Thyroid gland (tissue), 4 donors: Measurements from ENCODE around the gene ZNF219. TPM values are rescaled to one million over a fixed set of nuclear protein-coding genes. Genes with fewer than 3 reads are reported as not detected.

ENCODE experiments used
- DNase-seq, 2 donors: peaks; one replicate each; pipeline ENCODE4 v3.0.0-alpha.2; 2019
- H3K27ac ChIP-seq, 3 donors: fragments of 200-600 bp; sonication (generic); 1 replicate in 2 of 3; 2 replicates in 1 of 3; pipeline ENCODE4 v1.5.1; 2016 to 2019; ENCODE audit warnings: mild to moderate bottlenecking in 1 of 3, moderate library complexity in 1 of 3
- H3K27me3 ChIP-seq: fragments of 200-600 bp; sonication (generic); one replicate; pipeline ENCODE4 v1.5.1; 2019
- H3K36me3 ChIP-seq, 2 donors: fragments of 200-600 bp; sonication (generic); one replicate each; pipeline ENCODE4 v1.5.1; 2016 to 2019
- H3K4me1 ChIP-seq, 2 donors: fragments of 200-600 bp; sonication (generic); one replicate each; pipeline ENCODE4 v1.5.1; 2017 to 2019
- H3K4me3 ChIP-seq, 3 donors: fragments of 200-600 bp; sonication (generic); replicated peaks in 1 of 3; 1 replicate in 2 of 3; 2 replicates in 1 of 3; pipeline ENCODE4 v1.5.1; 2016; ENCODE audit warnings: mild to moderate bottlenecking in 1 of 3
- H3K9me3 ChIP-seq: fragments of 200-600 bp; sonication (generic); one replicate; pipeline ENCODE4 v1.5.1; 2017
- CTCF ChIP-seq, 6 experiments: fragments of 200-600 bp in 3 of 6; fragments of 450-650 bp in 3 of 6; sonication (generic) in 3 of 6; IDR thresholded peaks; one replicate each; pipeline ENCODE4 v1.5.1; 2016 to 2019; ENCODE audit warnings: antibody characterized with exemption in 6 of 6, mild to moderate bottlenecking in 2 of 6, inconsistent platforms in 1 of 6, moderate library complexity in 1 of 6
- POLR2A ChIP-seq, 2 donors: fragments of 450-650 bp; IDR thresholded peaks; one replicate each; pipeline ENCODE4 v1.6.1; 2017; ENCODE audit warnings: antibody characterized with exemption in 2 of 2, mild to moderate bottlenecking in 2 of 2, moderate library complexity in 1 of 2
- WGBS, 2 donors: methylation state at CpG; one replicate each; pipeline ENCODE4 v1.1.5; 2017; 5-methylcytosine and 5-hydroxymethylcytosine counted together
- intact Hi-C: fragments of 100-400 bp; cut with DNase I; formaldehyde crosslinking; loops from one replicate; pipeline ENCODE4 v1.15.1; 2023
- total RNA-seq, 4 donors: library from RNA; depleted of rRNA; stranded (reverse); fragments of >200 nt; gene quantifications; one replicate each; pipeline ENCODE4 v1.2.3, GENCODE V29; 2016

Gene ZNF219
- total RNA-seq, 4 donors from 2014 or later = 53.6 to 82.7 (median 67.3) TPM

GRCh38 chr14:21106176-21106497, 7.7 kb upstream of the ZNF219 start:
- Histone ChIP-seq H3K4me3 (no peak overlapping the region), H3K9me3 (no peaks in the 10 kb centered on the region), H3K27ac (peak overlapping the region in 2 of 3 donors; percentile 62 to 95), H3K27me3 (no peaks in the 10 kb centered on the region), H3K36me3 (no peaks in the 10 kb centered on the region), H3K4me1 (peaks cover 9 to 37% of the 10 kb centered on the region in 2 donors)
- intact Hi-C loops = no loop called here
- WGBS, 2 donors = 82 to 83% methylated on average over 4 of the region's 4 CpGs
- DNase-seq = no peak
- TF ChIP-seq POLR2A (IDR thresholded peaks at IDR 0.05) = no peak
- no peak for TF ChIP-seq CTCF (IDR thresholded peaks at IDR 0.05)

GRCh38 chr14:21105095-21105494, 6.6 kb upstream of the ZNF219 start:
- TF ChIP-seq POLR2A (IDR thresholded peaks at IDR 0.05) (no peak), CTCF (IDR thresholded peaks at IDR 0.05) (no peak)
- Histone ChIP-seq H3K36me3 (no peaks in the 10 kb centered on the region), H3K4me1 (peaks cover 9 to 37% of the 10 kb centered on the region in 2 donors), H3K4me3 (no peak overlapping the region), H3K27ac (peak overlapping the region in 2 of 3 donors; percentile 95 to 98), H3K27me3 (no peaks in the 10 kb centered on the region), H3K9me3 (no peaks in the 10 kb centered on the region)
- intact Hi-C loops = no loop called here
- no peak for DNase-seq
- 85 to 87% methylated on average over 8 of the region's 8 CpGs for WGBS, 2 donors

GRCh38 chr14:21104448-21105060, 6.1 kb upstream of the ZNF219 start:
- peak overlapping the region; percentile 7 to 61 (median 31) for H3K4me3 ChIP-seq
- TF ChIP-seq POLR2A (IDR thresholded peaks at IDR 0.05) (no peak), CTCF (IDR thresholded peaks at IDR 0.05) (peak; percentile 93 to 99 (median 98))
- H3K27ac ChIP-seq = peak overlapping the region; percentile 89 to 98 (median 95)
- no peaks in the 10 kb centered on the region for H3K27me3 ChIP-seq
- no peaks in the 10 kb centered on the region for H3K9me3 ChIP-seq
- peak; percentile 82 to 86 for DNase-seq
- WGBS, 2 donors = 10 to 11% methylated on average over 8 of the region's 8 CpGs
- peaks cover 11 to 39% of the 10 kb centered on the region in 2 donors for H3K4me1 ChIP-seq
- no peaks in the 10 kb centered on the region for H3K36me3 ChIP-seq
- intact Hi-C loops = no loop called here

- Histone ChIP-seq H3K9me3 (no peaks in the 10 kb centered on the region), H3K4me3 (peak overlapping the region; percentile 7 to 61 (median 31)), H3K4me1 (peaks cover 18 to 46% of the 10 kb centered on the region in 2 donors), H3K27me3 (no peaks in the 10 kb centered on the region), H3K27ac (peak overlapping the region; percentile 89 to 98 (median 95)), H3K36me3 (no peaks in the 10 kb centered on the region)
- intact Hi-C loops = no loop called here
- 0% methylated on average over 12 to 51 of the region's 62 CpGs for WGBS, 2 donors
- TF ChIP-seq POLR2A (IDR thresholded peaks at IDR 0.05) = peak; percentile 56 to 96
- TF ChIP-seq CTCF (IDR thresholded peaks at IDR 0.05) = peak; percentile 36 to 88 (median 82)
- DNase-seq = peak; percentile 97 to 98
These were observed 5.4 kb upstream of the ZNF219 start for GRCh38 chr14:21103710-21104447.

GRCh38 chr14:21103411-21103709, 4.9 kb upstream of the ZNF219 start:
- Histone ChIP-seq H3K27ac (peak overlapping the region; percentile 89 to 98 (median 95)), H3K9me3 (no peaks in the 10 kb centered on the region), H3K4me3 (peak overlapping the region in 1 of 3 donors; percentile 61), H3K4me1 (peaks cover 18 to 46% of the 10 kb centered on the region in 2 donors), H3K36me3 (no peaks in the 10 kb centered on the region), H3K27me3 (no peaks in the 10 kb centered on the region)
- intact Hi-C loops = no loop called here
- WGBS, 2 donors = 0% methylated on average over 9 of the region's 9 CpGs
- TF ChIP-seq CTCF (IDR thresholded peaks at IDR 0.05) (no peak), POLR2A (IDR thresholded peaks at IDR 0.05) (no peak)
- no peak for DNase-seq
